Common myeloid progenitor, CD34-positive (primary cell): ENCODE measurements around the gene XIAP.

ENCODE experiments used
- CTCF ChIA-PET: fragments of 350-600 bp; sonication (Branson Sonifier 250); formaldehyde crosslinking; loops from one replicate; lab custom pipeline; 2021; ENCODE audit warnings: antibody characterized with exemption; lab: Charles Lee
- POLR2A ChIA-PET: fragments of 350-600 bp; sonication (Branson Sonifier 250); formaldehyde crosslinking; loops from one replicate; lab custom pipeline; 2021; ENCODE audit warnings: antibody characterized with exemption; lab: Charles Lee
- DNase-seq, 3 donors: peaks; one replicate each; pipeline versions ENCODE4 v3.0.0 to v3.0.0-alpha.2; 2013
- H3K27ac ChIP-seq, 2 experiments: 1 replicate in 1 of 2; 2 replicates in 1 of 2; pipeline ENCODE4 v1.7.0; 2013; ENCODE audit warnings: inconsistent platforms in 2 of 2, low read length in 2 of 2, mild to moderate bottlenecking in 2 of 2, low read depth in 1 of 2, moderate library complexity in 1 of 2; ENCODE audit not compliant: severe bottlenecking in 2 of 2, insufficient read depth in 1 of 2, poor library complexity in 1 of 2
- H3K27me3 ChIP-seq, 5 experiments: replicated peaks in 2 of 5; 1 replicate in 3 of 5; 2 replicates in 2 of 5; pipeline versions ENCODE4 v1.6.1 to v1.7.0; 2013; ENCODE audit warnings: low read length in 4 of 5, mild to moderate bottlenecking in 2 of 5, moderate library complexity in 2 of 5, inconsistent platforms in 1 of 5; ENCODE audit not compliant: insufficient read depth in 5 of 5, control insufficient read depth in 4 of 5
- H3K36me3 ChIP-seq, 4 experiments: 1 replicate in 2 of 4; 2 replicates in 2 of 4; pipeline versions ENCODE4 v1.6.1 to v1.7.0; 2013; ENCODE audit warnings: low read length in 3 of 4, control low read depth in 1 of 4, mild to moderate bottlenecking in 1 of 4; ENCODE audit not compliant: control insufficient read depth in 4 of 4, insufficient read depth in 4 of 4
- H3K4me1 ChIP-seq, 4 experiments: 1 replicate in 3 of 4; 2 replicates in 1 of 4; pipeline versions ENCODE4 v1.6.1 to v1.7.1; 2013; ENCODE audit warnings: low read length in 3 of 4, mild to moderate bottlenecking in 3 of 4, control low read depth in 1 of 4, inconsistent platforms in 1 of 4, moderate library complexity in 1 of 4; ENCODE audit not compliant: control insufficient read depth in 4 of 4, insufficient read depth in 4 of 4; ENCODE audit errors: control extremely low read depth in 1 of 4
- H3K4me3 ChIP-seq, 7 experiments: 1 replicate in 4 of 7; 2 replicates in 3 of 7; pipeline versions ENCODE4 v1.5.1 to v1.7.0; 2013; ENCODE audit warnings: mild to moderate bottlenecking in 7 of 7, low read length in 6 of 7, moderate library complexity in 6 of 7, inconsistent platforms in 2 of 7, low read depth in 2 of 7, control low read depth in 1 of 7; ENCODE audit not compliant: insufficient read depth in 4 of 7, control insufficient read depth in 1 of 7; ENCODE audit errors: extremely low read depth in 1 of 7
- H3K9me3 ChIP-seq, 5 experiments: 1 replicate in 4 of 5; 2 replicates in 1 of 5; pipeline versions ENCODE4 v1.6.1 to v1.7.1; 2013; ENCODE audit warnings: low read length in 4 of 5, mild to moderate bottlenecking in 2 of 5, inconsistent platforms in 1 of 5, low read depth in 1 of 5, moderate library complexity in 1 of 5; ENCODE audit not compliant: control insufficient read depth in 4 of 5, insufficient read depth in 2 of 5; ENCODE audit errors: control extremely low read depth in 1 of 5
- WGBS: methylation state at CpG from one replicate; pipeline ENCODE4 v1.1.5; 2013; ENCODE audit not compliant: insufficient coverage; 5-methylcytosine and 5-hydroxymethylcytosine counted together

The XIAP gene

DNA sequence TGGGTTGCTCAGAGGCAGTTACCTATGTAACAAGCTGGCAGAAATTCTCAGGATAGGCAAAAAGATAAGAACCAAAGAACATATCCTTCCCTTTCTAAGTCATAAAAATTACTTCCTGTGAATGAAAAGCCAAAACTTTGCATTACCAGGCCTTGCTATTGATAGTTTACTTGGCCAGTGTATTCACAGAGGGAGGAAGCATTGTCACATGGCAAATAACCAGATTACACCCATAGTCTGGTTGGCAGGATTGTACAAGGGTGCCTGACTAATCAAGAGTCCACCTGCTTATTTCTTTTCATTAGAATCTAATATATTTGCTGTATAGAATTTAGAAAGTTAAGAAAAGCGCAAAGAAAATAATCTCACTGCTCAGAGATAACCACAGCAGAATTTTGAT is 14.1 kb downstream of the XIAP start:
- no CpG with 5 or more reads among the region's 1 CpG for WGBS
- ChIA-PET POLR2A (interaction anchor here (0.8 kb wide), 1 partner anchor 13 kb away, joined by 3 read pairs; no protein-coding TSS in a partner anchor), CTCF (no interaction called here)
- Histone ChIP-seq H3K36me3 (no peaks in the 10 kb centered on the region), H3K27ac (no peak overlapping the region), H3K4me1 (peaks cover 0 to 23% (median 12%) of the 10 kb centered on the region in 4 experiments), H3K9me3 (no peaks in the 10 kb centered on the region), H3K27me3 (no peaks in the 10 kb centered on the region), H3K4me3 (no peak overlapping the region)
- peak in 1 of 3 donors; percentile 23 for DNase-seq

DNA sequence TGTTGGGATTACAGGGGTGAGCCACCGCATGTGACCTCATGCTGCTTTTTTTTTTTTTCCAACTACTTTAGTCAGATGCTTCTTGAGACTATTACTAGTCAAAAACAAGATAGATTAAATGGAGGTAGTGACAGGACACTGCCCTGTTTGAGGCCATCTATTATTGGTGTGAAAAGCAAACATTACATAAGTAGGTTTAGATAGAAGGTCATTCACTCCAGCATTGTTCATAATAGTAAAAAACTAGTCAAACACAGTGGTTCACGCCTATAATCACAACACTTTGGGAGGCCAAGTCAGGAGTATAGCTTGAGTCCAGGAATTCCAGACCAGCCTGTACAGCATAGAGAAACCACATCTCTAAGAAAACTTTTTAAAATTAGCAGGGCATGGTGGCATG is 16.3 kb downstream of the XIAP start:
- CTCF ChIA-PET = interaction anchor here (1.1 kb wide), 1 partner anchor 43 kb away, joined by 3 read pairs; no protein-coding TSS in a partner anchor
- DNase-seq = no peak

DNA sequence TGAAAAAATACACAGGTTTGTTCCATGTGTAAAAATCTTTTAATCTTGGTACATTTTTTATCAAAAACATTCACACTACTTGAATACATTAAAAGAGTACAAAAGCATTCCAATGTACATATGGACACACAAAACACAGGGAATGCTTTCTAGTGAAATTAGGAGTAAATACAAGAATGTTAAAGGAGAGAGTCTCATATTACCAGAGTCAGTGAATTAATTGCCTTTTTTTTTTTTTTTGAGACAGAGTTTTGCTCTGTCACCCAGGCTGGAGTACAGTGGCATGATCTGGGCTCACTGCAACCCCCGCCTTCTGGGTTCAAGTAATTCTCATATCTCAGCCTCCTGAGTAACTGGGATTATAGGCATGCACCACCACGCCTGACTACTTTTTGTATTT is 17.0 kb downstream of the XIAP start:
- Histone ChIP-seq H3K27me3 (no peaks in the 10 kb centered on the region), H3K27ac (no peak overlapping the region), H3K9me3 (no peaks in the 10 kb centered on the region), H3K4me1 (peaks cover 0 to 29% (median 13%) of the 10 kb centered on the region in 4 experiments), H3K36me3 (no peaks in the 10 kb centered on the region), H3K4me3 (no peak overlapping the region)
- CTCF ChIA-PET = interaction anchor here (1.1 kb wide), 1 partner anchor 44 kb away, joined by 3 read pairs; no protein-coding TSS in a partner anchor
- WGBS = no CpG with 5 or more reads among the region's 2 CpGs
- no peak for DNase-seq
- POLR2A ChIA-PET = no interaction called here

More for the DNA sequence above, 16.3 kb downstream of the XIAP start:
- Histone ChIP-seq H3K4me3 (no peak overlapping the region), H3K36me3 (no peaks in the 10 kb centered on the region), H3K27me3 (no peaks in the 10 kb centered on the region), H3K4me1 (peaks cover 0 to 29% (median 13%) of the 10 kb centered on the region in 4 experiments), H3K9me3 (no peaks in the 10 kb centered on the region), H3K27ac (no peak overlapping the region)
- WGBS = no CpG with 5 or more reads among the region's 2 CpGs
- POLR2A ChIA-PET = no interaction called here

DNA sequence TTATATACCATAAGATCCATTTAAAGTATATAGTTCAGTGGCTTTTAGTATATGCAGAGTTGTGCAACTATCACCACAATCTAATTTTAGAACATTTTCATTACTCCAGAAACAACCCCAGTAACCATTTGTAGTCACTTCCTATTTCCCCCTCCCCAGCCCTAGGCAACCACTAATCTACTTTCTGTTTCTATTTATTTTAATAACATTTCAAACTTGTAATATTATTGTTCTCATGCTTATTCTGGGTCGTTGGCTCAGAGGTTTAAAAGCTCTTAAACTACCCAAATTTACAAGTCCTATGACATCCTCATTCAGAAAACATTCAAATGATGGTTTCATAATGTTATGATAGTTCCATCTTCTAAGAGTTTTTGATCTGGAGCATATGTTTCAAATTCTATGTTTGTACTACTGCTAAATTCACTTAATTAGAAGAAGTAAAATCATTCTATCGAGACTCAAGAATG is 18.4 kb downstream of the XIAP start:
- peak in 2 of 3 donors; percentile 79 to 87 for DNase-seq
- peak overlapping the region in 1 of 2 experiments; percentile 66 for H3K27ac ChIP-seq

DNA sequence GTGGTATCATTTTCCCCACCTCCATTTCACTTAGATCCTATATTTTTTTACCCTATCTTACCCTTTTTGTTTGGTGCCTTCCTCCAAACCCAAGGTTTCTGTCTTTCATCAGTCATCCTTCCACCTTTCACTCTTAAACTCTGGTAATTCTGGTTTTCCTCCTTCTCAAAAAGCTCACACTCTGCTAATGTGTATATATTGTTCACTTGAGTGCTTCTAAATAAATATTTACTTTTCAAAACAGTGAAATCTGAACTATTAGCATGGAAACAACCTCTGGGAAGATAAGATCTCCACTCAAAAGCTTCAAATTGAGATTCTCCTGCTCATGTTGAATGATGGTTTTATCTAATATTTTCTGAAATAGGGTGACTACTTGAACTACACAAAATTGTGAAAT is 21.5 kb downstream of the XIAP start:
- peaks cover 0 to 22% (median 9%) of the 10 kb centered on the region in 4 experiments for H3K4me1 ChIP-seq
- ChIA-PET POLR2A (no interaction called here), CTCF (no interaction called here)
- peaks cover 0 to 4% (median 0%) of the 10 kb centered on the region in 4 experiments for H3K36me3 ChIP-seq
- no peak overlapping the region for H3K4me3 ChIP-seq
- no peak for DNase-seq
- H3K27ac ChIP-seq = no peak overlapping the region
- H3K27me3 ChIP-seq = no peaks in the 10 kb centered on the region
- no peaks in the 10 kb centered on the region for H3K9me3 ChIP-seq

More for the DNA sequence above, 18.4 kb downstream of the XIAP start:
- H3K9me3 ChIP-seq = no peaks in the 10 kb centered on the region
- peak overlapping the region in 5 of 7 experiments; percentile 5 to 64 (median 46) for H3K4me3 ChIP-seq
- CTCF ChIA-PET = no interaction called here
- POLR2A ChIA-PET = interaction anchor here (0.6 kb wide), 1 partner anchor 148 kb away, joined by 3 read pairs; no protein-coding TSS in a partner anchor
- H3K27me3 ChIP-seq = no peaks in the 10 kb centered on the region
- H3K4me1 ChIP-seq = peaks cover 0 to 29% (median 13%) of the 10 kb centered on the region in 4 experiments
- no CpG with 5 or more reads among the region's 2 CpGs for WGBS
- no peaks in the 10 kb centered on the region for H3K36me3 ChIP-seq

DNA sequence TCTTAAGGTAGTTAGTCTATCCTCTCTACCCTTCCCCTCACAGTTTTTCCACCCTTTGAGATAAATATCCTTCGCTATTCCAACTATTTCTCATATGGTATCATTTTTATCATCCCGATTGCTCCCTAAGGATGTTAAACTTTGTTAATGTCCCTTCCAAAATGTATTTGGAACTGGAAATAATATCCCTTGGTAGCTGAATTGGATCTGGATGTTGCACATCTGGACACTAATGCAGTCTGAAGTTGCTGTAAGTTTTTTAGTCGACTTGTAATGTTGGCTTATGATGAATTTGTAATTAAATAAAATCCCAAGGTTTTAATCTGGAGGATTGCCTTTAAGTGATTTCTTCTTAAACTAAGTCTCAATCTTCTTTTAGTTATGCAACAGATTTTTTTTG is 22.5 kb downstream of the XIAP start:
- Histone ChIP-seq H3K4me3 (no peak overlapping the region), H3K36me3 (peaks cover 0 to 4% (median 0%) of the 10 kb centered on the region in 4 experiments), H3K4me1 (peaks cover 0 to 20% (median 8%) of the 10 kb centered on the region in 4 experiments), H3K9me3 (no peaks in the 10 kb centered on the region), H3K27me3 (no peaks in the 10 kb centered on the region), H3K27ac (no peak overlapping the region)
- ChIA-PET CTCF (no interaction called here), POLR2A (no interaction called here)
- no CpG with 5 or more reads among the region's 3 CpGs for WGBS
- DNase-seq = no peak

DNA sequence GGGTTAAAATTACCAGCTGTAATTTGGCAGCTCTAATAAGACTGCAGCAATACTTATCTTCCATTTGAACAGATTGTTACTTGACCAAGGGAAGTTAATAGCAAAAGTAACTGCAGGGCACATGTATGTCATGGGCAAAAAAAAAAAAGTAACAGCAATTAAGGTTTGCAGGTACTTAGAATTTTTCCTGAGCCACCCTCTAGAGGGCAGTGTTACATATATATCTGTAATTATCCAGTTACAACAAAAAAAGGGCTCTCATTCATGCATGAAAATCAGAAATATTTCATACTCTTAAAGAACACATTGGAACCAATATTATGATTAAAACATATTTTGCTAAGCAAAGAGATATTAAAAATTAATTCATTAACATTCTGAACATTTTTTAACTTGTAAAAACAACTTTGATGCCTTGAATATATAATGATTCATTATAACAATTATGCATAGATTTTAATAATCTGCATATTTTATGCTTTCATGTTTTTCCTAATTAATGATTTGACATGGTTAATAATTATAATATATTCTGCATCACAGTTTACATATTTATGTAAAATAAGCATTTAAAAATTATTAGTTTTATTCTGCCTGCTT is 25.1 kb downstream of the XIAP start:
- DNase-seq = peak; percentile 56 to 77 (median 70)
- Histone ChIP-seq H3K4me1 (no peaks in the 10 kb centered on the region), H3K27me3 (no peaks in the 10 kb centered on the region), H3K9me3 (no peaks in the 10 kb centered on the region), H3K4me3 (no peak overlapping the region), H3K27ac (no peak overlapping the region), H3K36me3 (peaks cover 0 to 7% (median 0%) of the 10 kb centered on the region in 4 experiments)
- ChIA-PET POLR2A (interaction anchor here (0.7 kb wide), 1 partner anchor 153 kb away, joined by 3 read pairs; no protein-coding TSS in a partner anchor), CTCF (interaction anchor here (0.9 to 3.4 kb wide), 5 partner anchors 16 to 92 kb away, joined by 3 to 12 read pairs (median 4); no protein-coding TSS in a partner anchor)
